ENCODE measurements around the gene LUZP1. TPM values are rescaled to one million over a fixed set of nuclear protein-coding genes. Genes with fewer than 3 reads are reported as not detected.
"Not testable (repeated sequence)": the region's sequence is repeated elsewhere in the genome, so short reads cannot be mapped to it uniquely, and the experiment has no call there.

Gene LUZP1
- total RNA-seq, 4 donors from 2014 or later: 9.1 to 41.4 (median 27.3) TPM

- no peaks in the 10 kb centered on the region for H3K9me3 ChIP-seq
- no peak overlapping the region for H3K27ac ChIP-seq
- intact Hi-C loops (cut with DNase I; ENCODE audit: low total_unique reads): no loop called here
- TF ChIP-seq CTCF (IDR thresholded peaks at IDR 0.05) (no peak), POLR2A (IDR thresholded peaks at IDR 0.05) (no peak)
- H3K27me3 ChIP-seq: no peaks in the 10 kb centered on the region
- no peaks in the 10 kb centered on the region for H3K4me1 ChIP-seq
- H3K4me3 ChIP-seq: no peak overlapping the region
- no peaks in the 10 kb centered on the region for H3K36me3 ChIP-seq
- DNase-seq: no peak
Measured at GRCh38 chr1:23196627-23197328, 28.1 kb upstream of the LUZP1 start.

- H3K9me3 ChIP-seq: no peaks in the 10 kb centered on the region
- no peaks in the 10 kb centered on the region for H3K36me3 ChIP-seq
- no peak overlapping the region for H3K27ac ChIP-seq
- H3K27me3 ChIP-seq: no peaks in the 10 kb centered on the region
- no peaks in the 10 kb centered on the region for H3K4me1 ChIP-seq
- no peak overlapping the region for H3K4me3 ChIP-seq
- no peak for TF ChIP-seq CTCF (IDR thresholded peaks at IDR 0.05)
- no peak for TF ChIP-seq POLR2A (IDR thresholded peaks at IDR 0.05)
- intact Hi-C loops (cut with DNase I; ENCODE audit: low total_unique reads): no loop called here
- DNase-seq: no peak
Measured at GRCh38 chr1:23194119-23194984, 25.7 kb upstream of the LUZP1 start.

GRCh38 chr1:23193391-23194118, 24.9 kb upstream of the LUZP1 start:
- no peaks in the 10 kb centered on the region for H3K36me3 ChIP-seq
- no peaks in the 10 kb centered on the region for H3K27me3 ChIP-seq
- intact Hi-C loops (cut with DNase I; ENCODE audit: low total_unique reads): no loop called here
- no peak for DNase-seq
- no peak overlapping the region for H3K27ac ChIP-seq
- H3K4me1 ChIP-seq: no peaks in the 10 kb centered on the region
- no peaks in the 10 kb centered on the region for H3K9me3 ChIP-seq
- H3K4me3 ChIP-seq: no peak overlapping the region
- TF ChIP-seq POLR2A (IDR thresholded peaks at IDR 0.05) (no peak), CTCF (IDR thresholded peaks at IDR 0.05) (no peak)

DNA sequence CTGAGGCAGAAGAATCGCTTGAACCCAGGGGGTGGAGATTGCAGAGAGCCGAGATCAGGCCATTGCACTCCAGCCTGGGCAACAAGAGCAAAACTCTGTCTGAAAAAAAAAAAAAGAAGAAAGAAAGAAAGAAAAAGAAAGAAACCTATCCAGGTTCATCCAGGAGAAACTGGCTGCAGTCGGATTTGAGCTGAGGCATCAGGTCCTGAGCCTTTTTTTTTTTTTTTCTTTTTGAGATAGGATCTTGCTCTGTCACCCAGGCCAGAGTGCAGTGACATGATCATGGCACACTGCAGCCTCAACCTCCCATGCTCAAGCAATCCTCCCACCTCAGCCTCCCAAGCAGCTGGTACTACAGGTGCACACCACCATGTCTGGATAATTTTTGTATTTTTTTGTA, 22.5 kb upstream of the LUZP1 start:
- intact Hi-C loops (cut with DNase I; ENCODE audit: low total_unique reads): no loop called here
- no peak for DNase-seq
- H3K27ac ChIP-seq: no peak overlapping the region
- no peaks in the 10 kb centered on the region for H3K36me3 ChIP-seq
- no peak overlapping the region for H3K4me3 ChIP-seq
- H3K27me3 ChIP-seq: no peaks in the 10 kb centered on the region
- no peaks in the 10 kb centered on the region for H3K4me1 ChIP-seq
- no peak for TF ChIP-seq CTCF (IDR thresholded peaks at IDR 0.05)
- no peak for TF ChIP-seq POLR2A (IDR thresholded peaks at IDR 0.05)
- no peaks in the 10 kb centered on the region for H3K9me3 ChIP-seq

GRCh38 chr1:23188936-23189452, 20.3 kb upstream of the LUZP1 start:
- intact Hi-C loops (cut with DNase I; ENCODE audit: low total_unique reads); H3K27ac ChIP-seq; DNase-seq; H3K36me3 ChIP-seq; H3K4me1 ChIP-seq; H3K27me3 ChIP-seq; H3K9me3 ChIP-seq; H3K4me3 ChIP-seq: not testable (repeated sequence)
